SK-MEL-5 (cell line): Measurements from ENCODE around the gene NETO1. TPM values are rescaled to one million over a fixed set of nuclear protein-coding genes. Genes with fewer than 3 reads are reported as not detected.
A peak's percentile ranks its signal among the peaks of the same experiment; 100 is the strongest.

Experiments
- DNase-seq: peaks from one replicate; pipeline ENCODE4 v3.0.0-alpha.2; 2016; ENCODE audit warnings: low read depth, low spot score
- in situ Hi-C: cut with HindIII; loops from 2 replicates; pipeline ENCODE4 v1.10.0; 2016; ENCODE audit warnings: low sequenced_read_pairs, high pct_unique_total_duplicates, low pct_unique_long_range_greater_than_20kb
- total RNA-seq: library from RNA; depleted of rRNA; stranded (reverse); fragments of >200 nt; shearing (Covaris generic); gene quantifications from 2 replicates; pipeline ENCODE4 v1.2.3, GENCODE V29; 2014

NETO1 gene
- total RNA-seq, 1 experiment from 2014 or later = not detected

GRCh38 chr18:72849671-72850070 lies 18.1 kb downstream of the NETO1 start:
- in situ Hi-C loops = no loop called here
- no peak for DNase-seq

GRCh38 chr18:72848503-72849237 lies 19.1 kb downstream of the NETO1 start:
- in situ Hi-C loops = no loop called here
- peak; percentile 6 for DNase-seq

DNA sequence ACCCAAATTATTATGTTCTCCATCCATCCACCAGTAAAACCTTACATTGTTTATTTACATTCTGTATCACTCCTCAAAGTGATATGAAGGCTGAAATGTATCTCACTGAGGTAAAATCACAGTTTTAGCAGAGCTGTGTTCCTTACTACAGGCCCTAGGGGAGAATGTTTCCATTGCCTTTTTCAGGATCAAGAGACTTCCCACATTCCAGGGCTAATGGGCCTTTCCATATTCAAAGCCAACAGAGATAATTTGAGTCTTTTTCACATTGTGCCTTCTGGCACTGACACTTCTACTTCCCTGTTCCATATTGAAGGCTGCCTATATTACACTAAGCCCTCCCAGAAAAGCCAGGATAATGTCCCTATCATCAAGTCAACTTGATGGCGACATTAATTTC lies 20.0 kb downstream of the NETO1 start:
- DNase-seq = no peak

DNA sequence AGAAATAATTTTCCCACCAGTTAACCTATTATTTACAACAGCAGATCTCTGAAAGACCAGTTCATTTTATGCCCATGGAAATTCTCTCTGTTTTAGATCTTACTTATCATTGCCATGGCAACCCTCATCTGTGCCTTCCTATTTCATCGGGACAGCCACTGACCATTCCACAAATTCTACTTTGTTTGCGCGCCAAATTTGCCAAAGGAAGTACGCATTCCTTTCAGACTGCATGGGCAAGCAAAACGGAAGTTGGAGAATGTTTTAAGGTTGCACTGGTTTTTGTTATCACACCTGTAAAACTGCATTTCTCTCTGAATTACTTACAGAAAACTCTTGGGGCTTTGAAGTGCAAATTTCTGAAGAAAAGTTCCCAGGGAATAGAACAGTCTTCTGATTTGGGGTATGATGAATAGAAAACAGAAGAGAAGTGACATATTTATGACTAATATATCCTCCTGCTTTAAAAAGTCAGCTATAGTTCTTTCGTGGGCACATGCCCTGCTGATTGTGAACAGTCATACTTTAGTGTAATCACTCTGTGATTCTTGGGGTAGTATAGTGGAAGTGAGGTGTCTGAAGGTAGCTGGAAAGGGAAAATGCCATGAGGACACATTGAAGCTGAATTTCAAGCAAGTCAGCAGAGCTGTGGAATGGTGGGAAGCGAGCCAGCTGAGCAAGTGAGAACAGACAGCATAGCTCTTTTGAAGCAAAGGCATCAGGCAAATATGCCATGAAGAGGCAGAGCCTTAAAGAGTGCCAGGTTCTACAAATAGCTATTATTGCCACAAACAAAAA lies 20.9 kb downstream of the NETO1 start:
- no peak for DNase-seq
- in situ Hi-C loops = no loop called here

More for the DNA sequence above, 20.0 kb downstream of the NETO1 start:
- in situ Hi-C loops = no loop called here

DNA sequence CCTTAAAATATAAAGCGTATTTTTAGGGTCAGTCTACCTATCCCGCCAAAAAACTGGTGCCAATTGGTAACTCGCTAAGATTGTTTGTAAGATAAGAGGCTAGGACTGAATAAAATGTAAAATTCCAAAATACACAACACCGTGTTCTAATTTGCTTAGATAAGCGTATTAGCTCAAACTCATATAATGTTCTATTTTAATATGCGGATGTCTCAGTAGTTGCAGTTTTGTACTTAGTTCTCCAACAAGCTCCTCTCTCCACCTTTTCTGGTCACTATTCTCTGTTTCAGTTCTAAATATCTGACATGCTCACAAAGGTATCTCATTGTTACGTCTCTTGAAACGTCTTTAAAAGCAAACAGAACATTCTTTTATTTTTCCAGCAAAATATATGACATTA lies 24.0 kb downstream of the NETO1 start:
- in situ Hi-C loops = no loop called here
- no peak for DNase-seq

DNA sequence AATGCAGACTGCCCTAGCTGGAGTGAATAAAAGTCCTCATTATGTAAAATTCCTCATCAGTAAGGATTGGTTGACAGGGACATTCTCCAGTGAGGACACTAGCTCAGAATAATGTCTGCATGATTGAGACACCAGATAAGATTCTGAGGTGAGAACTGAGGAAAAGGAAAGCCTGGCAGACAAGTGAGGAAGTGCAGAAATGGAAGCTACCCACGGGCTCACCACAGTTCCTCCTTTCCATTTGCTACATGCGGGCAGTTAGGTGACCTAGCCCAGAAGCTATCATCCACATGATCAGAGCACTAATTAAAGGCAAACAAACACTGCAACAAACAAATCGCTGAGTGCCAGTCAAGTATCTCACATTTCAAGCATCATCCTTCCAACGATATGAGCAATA lies 27.7 kb downstream of the NETO1 start:
- in situ Hi-C loops = no loop called here
- DNase-seq = no peak

DNA sequence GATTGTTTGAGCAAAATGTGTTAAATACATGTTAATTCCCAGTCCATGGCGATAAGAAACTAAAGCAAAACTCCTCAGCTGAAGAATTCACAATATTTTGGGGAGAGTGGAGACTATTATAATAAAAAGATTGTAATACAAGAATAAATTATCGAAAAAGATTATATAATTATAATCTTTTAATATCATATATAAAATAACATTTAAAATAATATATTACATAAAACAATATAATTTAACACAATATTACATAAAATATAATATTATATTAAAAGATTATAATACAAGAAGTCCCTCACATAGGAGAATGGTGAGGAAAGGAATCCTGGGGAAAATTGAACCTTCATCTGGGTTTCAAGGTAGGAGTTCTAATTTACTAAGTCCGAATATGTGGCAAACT lies 33.1 kb downstream of the NETO1 start:
- in situ Hi-C loops = no loop called here

DNA sequence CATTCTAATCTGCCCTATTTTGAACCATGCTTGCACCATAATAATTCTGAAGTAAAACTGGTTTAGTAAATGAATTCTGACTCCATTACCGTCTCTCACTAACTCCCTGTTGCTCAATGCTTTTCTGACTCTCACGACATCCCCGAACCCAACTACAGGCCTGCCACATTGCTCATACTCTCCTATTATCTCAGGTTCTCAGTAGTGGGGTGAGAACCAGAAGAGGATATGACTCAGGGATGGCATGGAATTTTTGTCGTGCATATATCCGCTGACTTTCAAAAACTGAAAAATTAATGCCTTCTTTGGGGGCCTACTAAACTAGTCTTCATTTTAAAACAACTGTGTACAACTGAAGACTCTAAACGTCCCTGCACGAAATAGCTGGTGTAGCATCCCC lies 34.3 kb downstream of the NETO1 start:
- no peak for DNase-seq
- in situ Hi-C loops = no loop called here

More for the DNA sequence above, 33.1 kb downstream of the NETO1 start:
- DNase-seq = no peak

DNA sequence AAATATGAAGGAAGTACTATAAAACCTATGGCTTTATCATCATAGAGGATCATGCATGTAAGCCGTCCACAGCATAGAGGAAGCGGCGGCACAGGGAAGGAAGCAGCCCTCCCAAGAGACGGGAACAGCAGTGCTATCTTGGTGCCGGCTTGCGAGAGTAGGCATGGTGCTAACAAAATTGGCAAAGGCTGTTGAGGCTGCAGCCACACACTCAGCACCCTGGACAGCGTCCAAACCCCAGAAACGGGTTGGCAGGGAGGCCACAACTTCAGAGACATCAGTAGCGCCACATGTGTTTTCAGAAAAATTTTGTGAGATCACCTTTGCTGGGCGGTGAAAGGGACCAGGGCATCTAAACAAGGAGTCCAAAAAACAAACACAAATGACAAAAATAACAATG lies 37.7 kb downstream of the NETO1 start:
- DNase-seq = no peak
- in situ Hi-C loops = no loop called here

DNA sequence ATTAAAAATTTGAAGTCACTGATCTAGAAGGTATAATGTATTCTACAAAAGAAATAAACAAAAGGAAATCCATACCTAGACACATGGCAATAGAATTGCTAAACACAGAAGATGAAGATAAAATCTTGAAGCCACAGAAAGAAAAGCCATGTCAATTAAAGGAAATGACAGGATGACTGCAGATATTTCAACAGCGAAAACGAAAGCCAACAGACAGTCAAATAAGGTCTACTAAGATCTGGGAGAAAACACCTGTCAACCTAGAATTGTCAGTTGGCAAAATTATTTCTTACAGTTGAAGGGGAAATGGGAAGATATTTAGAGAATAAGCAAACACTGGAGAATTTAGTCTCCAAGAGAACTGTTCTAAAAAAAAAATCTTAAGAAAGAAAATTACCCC lies 39.2 kb downstream of the NETO1 start:
- DNase-seq = no peak
- in situ Hi-C loops = no loop called here

DNA sequence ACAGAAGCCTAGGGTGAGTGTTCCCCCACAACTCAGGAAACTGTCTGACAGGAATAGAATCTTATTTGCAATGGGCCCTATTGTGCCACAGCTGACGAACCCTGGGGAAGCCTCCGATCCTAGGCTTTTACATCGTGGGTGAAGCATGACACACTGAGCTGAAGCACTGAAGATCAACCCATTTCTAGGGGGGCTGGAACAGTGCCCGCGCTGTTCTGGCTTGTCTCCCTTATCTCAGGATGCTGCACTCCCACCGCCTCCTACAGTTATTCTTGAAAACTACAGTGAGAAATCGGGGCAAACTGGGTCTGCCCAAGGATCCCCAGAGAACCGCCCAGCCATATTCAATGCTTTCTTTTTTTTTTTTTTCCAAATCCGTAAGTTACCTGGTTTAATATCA lies 41.1 kb downstream of the NETO1 start:
- in situ Hi-C loops = no loop called here
- no peak for DNase-seq

GRCh38 chr18:72823345-72823744 lies 44.4 kb downstream of the NETO1 start:
- in situ Hi-C loops = no loop called here

GRCh38 chr18:72822202-72822601 lies 45.6 kb downstream of the NETO1 start:
- in situ Hi-C loops = no loop called here

More at GRCh38 chr18:72823345-72823744, 44.4 kb downstream of the NETO1 start:
- no peak for DNase-seq

GRCh38 chr18:72820571-72820970 lies 47.2 kb downstream of the NETO1 start:
- no peak for DNase-seq
- in situ Hi-C loops = no loop called here

More at GRCh38 chr18:72822202-72822601, 45.6 kb downstream of the NETO1 start:
- no peak for DNase-seq

GRCh38 chr18:72819050-72819449 lies 48.7 kb downstream of the NETO1 start:
- in situ Hi-C loops = no loop called here
- DNase-seq = no peak

DNA sequence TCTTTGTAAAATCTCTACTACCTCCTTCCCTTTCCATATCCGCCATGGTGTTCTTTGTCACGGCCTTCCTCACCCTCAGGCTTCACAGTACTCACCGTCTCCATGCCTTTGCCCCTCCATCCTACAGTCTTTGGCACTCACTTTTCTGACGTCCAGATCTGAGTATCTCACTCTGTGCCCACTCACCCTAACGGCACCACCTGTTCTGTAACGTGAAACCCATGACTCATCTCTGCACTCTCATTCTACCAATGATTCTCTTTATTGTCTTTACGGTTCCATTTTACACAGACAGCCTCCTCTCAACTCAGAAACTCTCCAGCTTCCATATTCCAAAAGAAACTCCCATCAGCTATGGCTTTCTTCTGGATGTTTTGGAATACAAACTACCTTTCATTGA lies 56.7 kb downstream of the NETO1 start:
- in situ Hi-C loops = no loop called here
- no peak for DNase-seq

GRCh38 chr18:72808680-72809079 lies 59.1 kb downstream of the NETO1 start:
- in situ Hi-C loops = no loop called here
- DNase-seq = no peak

DNA sequence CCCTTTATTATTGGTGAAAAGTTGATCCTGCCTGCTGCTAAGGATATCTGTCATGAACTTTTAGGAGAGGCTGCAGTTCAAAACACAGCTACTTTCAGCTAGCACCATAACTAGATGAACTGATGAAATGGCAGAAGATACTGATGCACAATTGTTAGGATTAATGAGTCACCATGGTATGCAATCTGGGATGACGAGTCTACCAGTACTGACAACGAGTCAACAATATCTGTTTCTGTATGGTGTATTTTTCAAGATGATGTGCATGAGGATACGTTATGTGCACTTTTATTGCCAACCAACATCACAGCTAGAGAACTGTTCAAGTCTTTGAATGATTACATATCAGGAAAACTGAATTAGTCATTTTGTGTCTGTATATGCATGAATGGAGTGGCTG lies 68.7 kb downstream of the NETO1 start:
- in situ Hi-C loops = no loop called here
- DNase-seq = no peak

DNA sequence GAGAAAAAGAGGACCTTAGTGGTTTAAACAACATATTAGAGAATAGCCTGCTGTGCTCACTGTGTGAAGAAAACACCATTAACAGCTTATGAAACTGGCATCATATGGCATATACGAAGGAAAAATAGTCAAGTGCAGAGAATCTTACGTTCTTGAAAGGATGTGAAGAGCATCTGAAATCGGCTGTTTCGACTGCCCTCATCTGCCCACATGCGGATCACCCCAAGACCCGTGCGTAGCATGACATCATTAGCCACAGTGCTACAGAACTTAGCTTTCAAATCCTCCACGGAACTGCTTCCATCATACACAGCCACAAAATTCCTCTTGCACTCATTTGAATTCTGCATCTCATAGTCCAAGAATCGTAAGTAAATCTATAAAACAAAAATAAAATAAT lies 84.3 kb downstream of the NETO1 start:
- DNase-seq = no peak
- in situ Hi-C loops = no loop called here
